ENCODE results near the gene NFATC3.
"Not testable (repeated sequence)": the region's sequence is repeated elsewhere in the genome, so short reads cannot be mapped to it uniquely, and the experiment has no call there.

NFATC3 gene

DNA sequence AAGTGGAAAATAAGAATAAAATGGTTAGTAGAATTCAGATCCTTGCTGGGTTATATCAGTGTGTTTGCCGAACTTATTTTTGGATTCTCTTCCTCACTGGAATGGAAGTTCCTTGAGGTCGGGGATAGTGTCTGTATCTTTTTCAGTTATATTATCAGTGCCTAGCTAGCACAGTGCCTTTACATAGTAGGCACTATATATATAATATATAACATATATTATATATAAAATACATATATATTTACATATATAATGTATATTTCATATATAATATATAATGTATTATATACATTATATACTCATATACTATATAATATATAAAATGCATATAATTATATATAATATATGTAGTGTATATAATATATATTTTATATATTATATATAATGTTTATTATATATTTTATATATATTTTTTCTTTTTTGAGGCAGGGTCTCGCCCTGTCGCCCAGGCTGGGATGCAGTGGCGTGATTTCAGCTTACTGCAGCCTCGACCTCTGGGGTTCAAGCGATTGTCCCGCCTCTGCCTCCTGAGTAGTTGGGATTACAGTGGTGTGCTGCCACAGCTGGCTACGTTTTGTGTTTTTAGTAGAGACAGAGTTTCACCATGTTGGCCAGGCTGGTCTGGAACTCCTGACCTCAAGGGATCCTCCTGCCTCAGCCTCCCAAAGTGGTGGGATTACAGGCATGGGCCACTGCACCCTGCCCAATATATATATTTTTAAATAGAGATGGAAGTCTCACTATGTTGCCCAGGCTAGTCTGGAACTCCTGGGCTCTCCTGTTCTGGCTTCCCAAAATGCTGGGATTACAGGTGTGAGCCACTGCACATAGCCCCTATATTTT lies 3.2 kb downstream of the NFATC3 start:
- in situ Hi-C loops (cut with MboI; ENCODE audit: low sequenced_read_pairs), result no loop called here

DNA sequence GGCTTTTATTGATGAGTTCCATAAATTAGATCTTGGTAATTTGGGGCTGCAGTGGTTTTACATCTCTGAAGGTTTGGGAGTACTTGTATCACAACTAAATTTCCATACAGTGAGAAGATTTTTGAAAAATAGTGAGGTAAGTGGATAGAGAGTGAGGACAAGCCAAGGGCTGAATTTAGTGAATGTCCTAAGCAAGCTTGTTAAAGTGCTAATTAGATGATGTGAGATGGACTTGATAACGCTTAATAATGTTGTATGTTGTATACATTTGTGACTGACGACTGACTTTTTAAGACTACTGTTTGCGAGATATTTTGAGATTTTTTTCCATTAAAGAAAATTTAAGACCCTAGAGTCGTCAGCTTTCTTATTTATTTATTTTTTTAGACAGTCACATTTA lies 3.9 kb downstream of the NFATC3 start:
- in situ Hi-C loops (cut with MboI; ENCODE audit: low sequenced_read_pairs), result no loop called here

GRCh38 chr16:68090130-68090529 lies 5.0 kb downstream of the NFATC3 start:
- in situ Hi-C loops (cut with MboI; ENCODE audit: low sequenced_read_pairs), result no loop called here

DNA sequence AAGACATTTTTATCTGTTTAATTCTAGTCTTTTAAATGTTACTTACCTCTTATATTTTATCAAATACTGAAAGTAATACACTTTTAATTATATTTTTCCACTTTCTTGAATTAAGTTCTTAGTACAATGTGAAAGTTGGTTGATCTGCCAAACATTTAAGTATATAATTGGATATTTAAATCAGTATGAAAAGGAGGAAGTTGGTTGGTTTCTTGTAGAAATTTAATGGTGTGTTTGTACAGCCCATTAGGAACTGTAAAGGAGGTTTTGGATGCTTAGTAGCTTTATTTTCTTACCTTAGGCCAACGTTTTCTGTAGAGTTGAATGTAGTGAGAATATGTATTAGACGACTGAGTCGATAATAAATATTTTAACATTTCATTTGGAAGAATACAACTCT lies 5.4 kb downstream of the NFATC3 start:
- in situ Hi-C loops (cut with MboI; ENCODE audit: low sequenced_read_pairs), result no loop called here

DNA sequence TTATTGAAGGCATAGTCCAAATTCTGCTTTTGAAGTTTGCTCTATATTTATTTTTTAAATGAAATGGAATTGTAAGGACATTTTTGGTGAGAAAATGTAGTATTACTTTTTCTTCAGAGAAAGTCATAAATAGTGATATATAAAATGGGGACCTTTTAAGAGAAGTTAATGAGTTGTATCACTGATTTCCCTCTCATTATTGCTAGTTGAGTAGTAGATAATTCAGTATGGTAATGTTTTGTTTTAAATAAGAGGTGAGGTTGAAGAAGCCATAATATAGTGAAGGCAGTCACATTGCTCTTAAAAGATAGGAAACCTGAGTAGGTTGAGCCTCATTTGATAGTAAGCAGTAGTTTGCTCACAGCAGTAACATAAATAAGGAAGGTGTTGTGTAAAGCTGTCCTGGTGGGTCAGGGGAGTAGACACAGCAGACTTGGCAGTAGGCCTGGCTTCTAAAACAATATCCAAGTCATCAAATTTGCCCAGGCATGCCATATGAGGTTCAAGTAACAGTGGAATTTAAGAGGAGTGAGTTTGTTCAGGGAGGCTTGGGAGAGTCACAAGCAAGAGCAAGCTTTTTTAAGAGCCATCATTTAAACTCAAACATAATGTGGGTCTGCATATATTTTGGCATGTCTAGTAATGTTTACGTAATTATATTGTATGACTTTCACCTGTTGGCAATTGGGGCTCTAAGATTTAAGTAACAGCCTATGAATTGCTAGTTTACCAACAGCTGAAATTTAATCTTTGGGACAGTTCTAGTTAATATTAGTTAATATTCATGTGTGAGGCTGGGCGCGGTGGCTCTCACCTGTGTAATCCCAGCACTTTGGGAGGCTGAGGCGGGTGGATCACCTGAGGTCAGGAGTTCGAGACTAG lies 6.5 kb downstream of the NFATC3 start:
- in situ Hi-C loops (cut with MboI; ENCODE audit: low sequenced_read_pairs), result no loop called here

DNA sequence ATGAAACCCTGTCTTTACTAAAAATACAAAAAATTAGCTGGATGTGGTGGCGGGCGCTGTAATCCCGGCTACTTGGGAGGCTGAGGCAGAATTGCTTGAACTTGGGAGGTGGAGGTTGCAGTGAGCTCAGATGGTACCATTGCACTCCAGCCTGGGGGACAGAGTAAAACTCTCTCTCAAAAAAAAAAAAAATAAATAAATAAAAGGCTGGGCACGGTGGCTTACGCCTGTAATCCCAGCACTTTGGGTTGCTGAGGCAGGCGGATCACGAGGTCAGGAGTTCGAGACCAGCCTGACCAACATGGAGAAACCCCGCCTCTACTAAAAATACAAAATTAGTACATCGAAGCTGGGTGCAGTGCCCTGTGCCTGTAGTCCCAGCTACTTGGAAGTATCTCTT lies 7.1 kb downstream of the NFATC3 start:
- in situ Hi-C loops (cut with MboI; ENCODE audit: low sequenced_read_pairs), result not testable (repeated sequence)

- in situ Hi-C loops (cut with MboI; ENCODE audit: low sequenced_read_pairs), result no loop called here
Measured at GRCh38 chr16:68093816-68094613, 8.8 kb downstream of the NFATC3 start.

DNA sequence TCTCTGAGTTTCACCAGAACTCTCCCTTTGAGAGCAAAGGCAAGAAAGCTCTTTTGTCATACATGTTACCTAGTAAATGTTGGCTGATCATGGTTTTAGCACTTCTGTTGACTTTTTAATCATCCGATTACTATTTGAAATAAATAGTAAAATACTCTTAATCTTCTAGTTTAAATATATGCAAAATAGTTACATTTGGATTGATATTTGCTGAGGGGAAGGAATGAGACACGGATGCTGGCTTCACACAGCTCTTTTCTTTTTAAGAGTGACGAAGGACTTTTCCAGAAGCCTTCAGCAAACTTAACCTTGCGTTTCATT lies 9.4 kb downstream of the NFATC3 start:
- in situ Hi-C loops (cut with MboI; ENCODE audit: low sequenced_read_pairs), result no loop called here

GRCh38 chr16:68096491-68096890 lies 11.3 kb downstream of the NFATC3 start:
- in situ Hi-C loops (cut with MboI; ENCODE audit: low sequenced_read_pairs), result no loop called here

DNA sequence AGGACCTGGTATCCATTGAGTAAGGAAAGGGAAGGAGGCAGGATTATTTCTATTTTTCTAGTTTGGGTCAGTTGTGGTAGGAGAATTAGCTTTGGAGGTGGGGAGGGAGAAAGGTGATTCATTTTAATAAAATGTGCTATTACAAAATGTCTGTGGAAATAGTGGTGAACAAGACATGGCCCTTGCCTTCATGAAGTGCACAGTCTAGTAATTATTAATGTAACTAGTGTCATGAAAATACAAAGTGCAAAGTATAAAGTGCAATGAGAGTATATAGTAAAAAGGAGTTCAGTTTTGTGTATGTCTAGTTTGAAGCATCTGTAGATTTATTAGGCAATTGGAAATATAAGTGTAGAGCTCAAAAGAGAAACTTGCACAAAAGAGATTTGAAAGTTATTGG lies 11.9 kb downstream of the NFATC3 start:
- in situ Hi-C loops (cut with MboI; ENCODE audit: low sequenced_read_pairs), result no loop called here

GRCh38 chr16:68097895-68098294 lies 12.7 kb downstream of the NFATC3 start:
- in situ Hi-C loops (cut with MboI; ENCODE audit: low sequenced_read_pairs), result no loop called here

DNA sequence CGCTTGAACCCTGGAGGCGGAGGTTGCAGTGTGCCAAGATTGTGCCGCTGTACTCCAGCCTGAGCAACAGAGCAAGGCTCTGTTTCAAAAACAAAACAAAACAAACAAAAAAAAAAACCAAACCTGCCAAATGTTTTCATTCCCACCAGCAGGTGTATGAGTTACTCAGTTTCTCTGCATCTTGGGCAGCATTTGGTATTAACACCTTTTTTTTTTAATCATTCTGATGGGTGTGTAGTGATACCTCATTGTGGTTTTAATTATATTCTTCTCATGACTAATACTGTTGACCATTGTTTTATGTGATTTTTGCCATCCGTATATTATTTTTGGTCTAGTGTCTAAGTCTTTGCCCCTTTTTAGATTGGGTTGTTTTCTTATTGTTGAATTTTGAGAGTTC lies 15.3 kb downstream of the NFATC3 start:
- in situ Hi-C loops (cut with MboI; ENCODE audit: low sequenced_read_pairs), result no loop called here

- in situ Hi-C loops (cut with MboI; ENCODE audit: low sequenced_read_pairs), result no loop called here
Measured at GRCh38 chr16:68105611-68106010, 20.4 kb downstream of the NFATC3 start.

GRCh38 chr16:68107230-68107928 lies 22.2 kb downstream of the NFATC3 start:
- in situ Hi-C loops (cut with MboI; ENCODE audit: low sequenced_read_pairs), result not testable (repeated sequence)

DNA sequence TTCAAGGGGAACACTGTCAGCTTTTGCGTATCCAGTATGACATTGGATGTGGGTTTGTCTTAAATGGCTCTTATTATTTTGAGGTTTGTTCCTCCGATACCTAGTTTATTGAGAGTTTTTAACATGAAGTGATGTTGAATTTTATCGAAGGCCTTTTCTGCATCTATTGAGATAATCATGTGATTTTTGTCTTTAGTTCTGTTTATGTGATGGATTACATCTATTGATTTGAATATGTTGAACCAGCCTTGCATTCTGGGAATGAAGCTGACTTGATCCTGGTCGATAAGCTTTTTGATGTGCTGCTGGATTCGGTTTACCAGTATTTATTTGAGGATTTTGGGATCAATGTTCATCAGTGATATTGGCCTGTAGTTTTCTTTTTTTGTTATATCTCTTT lies 24.0 kb downstream of the NFATC3 start:
- in situ Hi-C loops (cut with MboI; ENCODE audit: low sequenced_read_pairs), result not testable (repeated sequence)

DNA sequence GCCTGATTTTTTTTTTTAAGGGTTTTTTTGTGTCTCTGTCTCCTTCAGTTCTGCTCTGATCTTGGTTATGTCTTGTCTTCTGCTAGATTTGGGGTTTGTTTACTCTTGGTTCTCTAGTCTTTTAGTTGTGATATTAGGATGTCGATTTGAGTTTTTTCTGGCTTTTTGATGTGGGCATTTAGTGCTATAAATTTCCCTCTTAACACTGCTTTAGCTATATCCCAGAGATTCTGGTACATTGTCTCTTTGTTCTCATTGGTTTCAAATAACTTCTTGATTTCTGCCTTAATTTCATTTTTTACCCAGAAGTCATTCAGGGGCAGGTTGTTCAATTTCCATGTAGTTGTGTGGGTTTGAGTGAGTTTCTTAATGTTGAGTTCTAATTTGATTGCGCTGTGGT lies 25.4 kb downstream of the NFATC3 start:
- in situ Hi-C loops (cut with MboI; ENCODE audit: low sequenced_read_pairs), result not testable (repeated sequence)

- in situ Hi-C loops (cut with MboI; ENCODE audit: low sequenced_read_pairs), result no loop called here
Measured at GRCh38 chr16:68111379-68111778, 26.2 kb downstream of the NFATC3 start.

DNA sequence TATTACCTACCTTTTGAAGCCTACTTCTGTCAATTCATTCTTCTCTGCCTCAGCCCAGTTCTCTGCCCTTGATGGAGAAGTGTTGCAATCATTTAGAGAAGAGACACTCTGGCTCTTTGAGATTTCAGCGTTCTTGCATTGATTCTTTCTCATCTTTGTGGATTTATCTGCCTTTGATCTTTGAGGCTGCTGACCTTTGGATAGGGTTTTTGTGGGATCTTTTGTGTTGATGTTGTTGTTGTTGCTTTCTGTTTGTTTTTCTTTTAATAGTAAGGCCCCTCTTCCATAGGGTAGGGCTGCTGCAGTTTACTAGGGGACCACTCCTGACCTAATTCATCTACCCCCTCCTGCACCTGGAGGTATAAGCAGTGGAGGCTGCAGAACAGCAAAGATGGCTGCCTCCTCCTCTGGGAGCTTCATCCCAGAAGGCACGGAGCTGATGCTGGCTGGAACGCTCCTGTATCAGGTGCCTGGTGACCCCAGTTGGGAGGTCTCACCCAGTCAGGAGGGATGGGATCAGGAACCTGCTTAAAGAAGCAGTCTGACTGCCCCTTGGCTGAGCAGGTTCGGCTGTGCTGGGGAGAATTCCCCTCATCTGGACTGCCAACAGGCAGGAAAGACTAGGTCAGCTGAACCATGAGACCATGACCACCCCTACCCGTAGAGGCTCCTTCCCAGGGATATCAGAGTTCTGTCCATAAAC lies 28.0 kb downstream of the NFATC3 start:
- in situ Hi-C loops (cut with MboI; ENCODE audit: low sequenced_read_pairs), result no loop called here

DNA sequence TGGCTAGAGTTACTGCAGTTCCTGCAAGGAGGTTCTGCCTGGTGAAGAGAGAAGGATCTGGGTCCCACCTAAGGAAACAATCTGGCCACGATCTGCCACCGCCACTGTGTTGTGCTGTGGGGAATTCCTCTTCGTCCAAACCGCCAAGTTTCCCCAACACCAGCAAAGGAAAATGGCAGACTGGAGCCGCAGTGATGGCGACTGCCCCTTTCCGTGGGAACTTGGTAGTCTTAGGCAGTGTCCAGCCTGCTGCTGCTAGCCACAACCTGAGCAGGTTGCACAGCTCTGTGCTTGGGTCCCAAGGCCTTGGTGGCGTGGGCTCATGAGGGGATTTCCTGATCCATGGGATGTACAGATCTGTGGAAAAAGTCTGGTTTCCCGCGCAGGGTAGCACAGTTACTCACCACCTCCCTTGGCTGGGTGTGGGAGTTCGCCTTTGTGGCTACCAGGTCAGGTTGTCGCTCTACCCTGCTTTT lies 28.6 kb downstream of the NFATC3 start:
- in situ Hi-C loops (cut with MboI; ENCODE audit: low sequenced_read_pairs), result no loop called here

- in situ Hi-C loops (cut with MboI; ENCODE audit: low sequenced_read_pairs), result not testable (repeated sequence)
Measured at GRCh38 chr16:68114939-68115338, 29.8 kb downstream of the NFATC3 start.
